HEK293T (cell line): Measurements from ENCODE around the gene SPATA12.

Source experiments
- CTCF ChIA-PET: fragments of 350-600 bp; formaldehyde crosslinking; extraction: SDS; loops from one replicate; lab custom pipeline; 2021; ENCODE audit warnings: antibody characterized with exemption, inconsistent platforms; lab: Yijun Ruan, JAX
- POLR2A ChIA-PET: fragments of 350-600 bp; formaldehyde crosslinking; extraction: SDS; loops from one replicate; lab custom pipeline; 2020; ENCODE audit warnings: antibody characterized with exemption, inconsistent platforms; lab: Yijun Ruan, JAX
- DNase-seq: peaks from one replicate; pipeline ENCODE4 v3.0.0; 2012; ENCODE audit warnings: mixed read lengths; ENCODE audit errors: extremely low spot score
- ARNT ChIP-seq: fragments of 450-650 bp; IDR thresholded peaks from 2 replicates; pipeline ENCODE4 v1.6.1; 2017; ENCODE audit warnings: mild to moderate bottlenecking
- BHLHE40 ChIP-seq: fragments of 450-650 bp; IDR thresholded peaks from 2 replicates; pipeline ENCODE4 v1.6.1; 2016; ENCODE audit warnings: mild to moderate bottlenecking, moderate library complexity, borderline replicate concordance
- CTBP1 ChIP-seq: fragments of 450-650 bp; IDR thresholded peaks from 2 replicates; pipeline ENCODE4 v1.6.1; 2016; ENCODE audit warnings: borderline replicate concordance
- ELF4 ChIP-seq: fragments of 450-650 bp; IDR thresholded peaks from 2 replicates; pipeline ENCODE4 v1.6.1; 2017; ENCODE audit warnings: antibody characterized with exemption
- FOXA1 ChIP-seq: fragments of 450-650 bp; IDR thresholded peaks from 2 replicates; pipeline ENCODE4 v1.6.1; 2016; ENCODE audit warnings: mild to moderate bottlenecking
- FOXK2 ChIP-seq: fragments of 450-650 bp; IDR thresholded peaks from 2 replicates; pipeline ENCODE4 v1.6.1; 2016; ENCODE audit warnings: mild to moderate bottlenecking
- FOXM1 ChIP-seq: fragments of 450-650 bp; IDR thresholded peaks from 2 replicates; pipeline ENCODE4 v1.6.1; 2017; ENCODE audit warnings: mild to moderate bottlenecking, borderline replicate concordance
- HDGF ChIP-seq: fragments of 450-650 bp; IDR thresholded peaks from 2 replicates; pipeline ENCODE4 v1.6.1; 2017; ENCODE audit warnings: antibody characterized with exemption, borderline replicate concordance
- L3MBTL2 ChIP-seq: fragments of 450-650 bp; conservative IDR thresholded peaks from 2 replicates; pipeline ENCODE4 v1.6.1; 2016; ENCODE audit warnings: mild to moderate bottlenecking
- LEF1 ChIP-seq: fragments of 450-650 bp; IDR thresholded peaks from 2 replicates; pipeline ENCODE4 v1.6.1; 2017; ENCODE audit warnings: mild to moderate bottlenecking, borderline replicate concordance
- NFRKB ChIP-seq: fragments of 450-650 bp; IDR thresholded peaks from 2 replicates; pipeline ENCODE4 v1.6.1; 2016; ENCODE audit warnings: mild to moderate bottlenecking, moderate library complexity
- PKNOX1 ChIP-seq: fragments of 450-650 bp; IDR thresholded peaks from 2 replicates; pipeline ENCODE4 v1.6.1; 2016
- SP1 ChIP-seq: fragments of 450-650 bp; IDR thresholded peaks from 2 replicates; pipeline ENCODE4 v1.6.1; 2017
- SUZ12 ChIP-seq: fragments of 450-650 bp; IDR thresholded peaks from 2 replicates; pipeline ENCODE4 v1.6.1; 2016; ENCODE audit warnings: mild to moderate bottlenecking
- TARDBP ChIP-seq: fragments of 450-650 bp; IDR thresholded peaks from 2 replicates; pipeline ENCODE4 v1.6.1; 2016
- ZNF384 ChIP-seq: fragments of 450-650 bp; IDR thresholded peaks from 2 replicates; pipeline ENCODE4 v1.6.1; 2016

SPATA12 gene

GRCh38 chr3:57046101-57046765, 14.2 kb upstream of the SPATA12 start:
- TF ChIP-seq NFRKB (no peak), CTBP1 (no peak), ZNF384 (no peak), ARNT (no peak), PKNOX1 (no peak), LEF1 (no peak), HDGF (no peak), BHLHE40 (no peak), ELF4 (no peak), SUZ12 (no peak), FOXM1 (no peak), FOXA1 (no peak), SP1 (no peak), L3MBTL2 (no peak), FOXK2 (no peak), TARDBP (no peak)
- DNase-seq = no peak
- CTCF ChIA-PET = no interaction called here
- POLR2A ChIA-PET = no interaction called here

- DNase-seq = no peak
- no peak for TF ChIP-seq BHLHE40
- TF ChIP-seq CTBP1 = no peak
- TF ChIP-seq LEF1 = no peak
- TF ChIP-seq L3MBTL2 = no peak
- no peak for TF ChIP-seq ZNF384
- no peak for TF ChIP-seq PKNOX1
- no peak for TF ChIP-seq ELF4
- no peak for TF ChIP-seq SUZ12
- TF ChIP-seq ARNT = no peak
- no peak for TF ChIP-seq TARDBP
- CTCF ChIA-PET = no interaction called here
- POLR2A ChIA-PET = no interaction called here
These were observed 12.3 kb upstream of the SPATA12 start for GRCh38 chr3:57048052-57048671.

GRCh38 chr3:57048728-57049127, 11.7 kb upstream of the SPATA12 start:
- POLR2A ChIA-PET = no interaction called here
- DNase-seq = no peak
- CTCF ChIA-PET = no interaction called here
- no peak for TF ChIP-seq FOXA1
- no peak for TF ChIP-seq SP1
- TF ChIP-seq LEF1 = no peak
- no peak for TF ChIP-seq FOXK2
- no peak for TF ChIP-seq HDGF
- no peak for TF ChIP-seq ZNF384
- TF ChIP-seq ELF4 = no peak
- no peak for TF ChIP-seq L3MBTL2
- no peak for TF ChIP-seq TARDBP
- TF ChIP-seq BHLHE40 = no peak
- no peak for TF ChIP-seq FOXM1
- TF ChIP-seq PKNOX1 = no peak
- no peak for TF ChIP-seq SUZ12
- TF ChIP-seq ARNT = no peak
- TF ChIP-seq CTBP1 = no peak
- TF ChIP-seq NFRKB = no peak

GRCh38 chr3:57052662-57053061, 7.8 kb upstream of the SPATA12 start:
- POLR2A ChIA-PET = no interaction called here
- CTCF ChIA-PET = no interaction called here
- TF ChIP-seq LEF1 = no peak
- no peak for DNase-seq

- DNase-seq = no peak
- ChIA-PET POLR2A (no interaction called here), CTCF (no interaction called here)
- TF ChIP-seq ZNF384 (no peak), BHLHE40 (no peak), PKNOX1 (no peak), LEF1 (no peak), SP1 (no peak), TARDBP (no peak), HDGF (no peak), FOXM1 (no peak), FOXA1 (no peak), CTBP1 (no peak)
These were observed 7.3 kb upstream of the SPATA12 start for GRCh38 chr3:57053122-57053521.

GRCh38 chr3:57057351-57057750, 3.1 kb upstream of the SPATA12 start:
- no peak for TF ChIP-seq ELF4
- TF ChIP-seq ZNF384 = no peak
- CTCF ChIA-PET = no interaction called here
- DNase-seq = no peak
- POLR2A ChIA-PET = no interaction called here
